ENCODE results near the gene S100A8.
"Not testable (repeated sequence)": the region's sequence is repeated elsewhere in the genome, so short reads cannot be mapped to it uniquely, and the experiment has no call there.

S100A8 gene

DNA sequence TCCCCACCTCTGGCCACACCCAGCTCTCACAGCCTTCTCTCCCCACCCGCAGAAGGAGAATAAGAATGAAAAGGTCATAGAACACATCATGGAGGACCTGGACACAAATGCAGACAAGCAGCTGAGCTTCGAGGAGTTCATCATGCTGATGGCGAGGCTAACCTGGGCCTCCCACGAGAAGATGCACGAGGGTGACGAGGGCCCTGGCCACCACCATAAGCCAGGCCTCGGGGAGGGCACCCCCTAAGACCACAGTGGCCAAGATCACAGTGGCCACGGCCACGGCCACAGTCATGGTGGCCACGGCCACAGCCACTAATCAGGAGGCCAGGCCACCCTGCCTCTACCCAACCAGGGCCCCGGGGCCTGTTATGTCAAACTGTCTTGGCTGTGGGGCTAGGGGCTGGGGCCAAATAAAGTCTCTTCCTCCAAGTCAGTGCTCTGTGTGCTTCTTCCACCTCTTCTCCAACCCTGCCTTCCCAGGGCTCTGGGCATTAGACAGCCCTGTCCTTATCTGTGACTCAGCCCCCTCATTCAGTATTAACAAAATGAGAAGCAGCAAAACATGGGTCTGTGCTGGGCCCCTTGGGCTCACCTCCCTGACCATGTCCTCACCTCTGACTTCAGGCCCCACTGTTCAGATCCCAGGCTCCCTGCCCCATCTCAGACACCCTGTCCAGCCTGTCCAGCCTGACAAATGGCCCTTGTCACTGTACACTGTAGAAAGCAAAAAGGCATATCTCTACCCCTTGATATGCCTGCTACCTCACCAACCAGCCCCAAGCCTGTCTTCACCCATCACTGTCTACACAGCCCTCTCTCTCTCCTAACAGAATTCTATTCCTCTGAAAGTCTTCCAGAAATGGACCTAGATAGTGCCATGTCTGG, 30.0 kb downstream of the S100A8 start:
- DNase-seq (ENCODE audit: low read depth) = no peak

DNA sequence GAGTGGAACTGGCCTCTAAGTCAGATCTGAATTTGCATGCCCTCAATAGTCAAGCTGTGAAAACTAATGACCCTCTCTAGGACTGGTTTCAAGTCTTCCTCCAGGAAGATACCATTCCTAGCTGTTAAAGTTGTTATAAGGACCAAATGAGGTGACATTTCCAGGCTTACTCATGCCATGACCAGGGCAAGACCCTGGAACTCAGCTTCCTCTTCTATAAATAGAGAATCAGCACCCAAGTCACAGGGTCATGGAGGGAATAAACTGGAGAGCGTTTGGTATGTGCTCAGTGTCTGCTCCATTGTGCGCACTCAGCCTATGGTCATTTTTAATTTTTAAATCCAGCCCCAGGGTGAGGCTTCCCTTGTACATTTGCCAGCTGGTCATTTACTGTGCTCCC, 30.7 kb downstream of the S100A8 start:
- DNase-seq (ENCODE audit: low read depth) = no peak

DNA sequence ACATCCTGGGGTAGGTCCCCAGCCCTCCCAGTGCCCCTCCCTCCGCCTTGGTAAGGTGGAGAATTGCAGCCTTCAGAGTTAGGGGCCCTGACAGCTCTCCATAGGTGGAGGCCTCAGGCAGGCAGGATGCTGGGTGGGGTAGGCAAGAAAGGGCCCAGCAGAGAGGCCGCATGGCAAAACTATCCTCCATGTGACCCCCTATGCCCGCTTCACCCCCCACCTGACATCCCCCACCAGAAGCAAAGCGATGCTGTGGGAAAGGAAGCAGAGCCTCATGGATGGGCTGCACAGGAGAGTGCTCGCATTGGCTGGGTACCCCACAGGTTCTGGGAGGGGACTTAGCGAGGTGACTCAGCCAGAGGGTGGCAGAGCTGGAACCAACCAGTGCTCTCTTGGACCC, 31.6 kb downstream of the S100A8 start:
- DNase-seq (ENCODE audit: low read depth) = no peak

DNA sequence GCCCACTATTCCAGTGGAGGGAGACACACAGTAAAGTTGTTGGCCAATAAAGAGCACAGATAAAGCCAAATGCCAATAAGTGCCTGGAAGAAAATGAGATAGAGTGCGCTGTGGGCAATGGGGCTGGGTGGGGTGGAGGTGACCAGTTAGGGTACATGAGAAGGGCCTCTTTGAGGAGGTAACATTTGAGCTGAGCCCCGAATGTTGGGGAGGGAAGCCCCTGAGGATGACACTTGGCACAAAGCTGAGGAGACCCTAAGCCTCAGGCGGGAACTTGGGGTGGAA, 32.2 kb downstream of the S100A8 start:
- DNase-seq (ENCODE audit: low read depth) = no peak

DNA sequence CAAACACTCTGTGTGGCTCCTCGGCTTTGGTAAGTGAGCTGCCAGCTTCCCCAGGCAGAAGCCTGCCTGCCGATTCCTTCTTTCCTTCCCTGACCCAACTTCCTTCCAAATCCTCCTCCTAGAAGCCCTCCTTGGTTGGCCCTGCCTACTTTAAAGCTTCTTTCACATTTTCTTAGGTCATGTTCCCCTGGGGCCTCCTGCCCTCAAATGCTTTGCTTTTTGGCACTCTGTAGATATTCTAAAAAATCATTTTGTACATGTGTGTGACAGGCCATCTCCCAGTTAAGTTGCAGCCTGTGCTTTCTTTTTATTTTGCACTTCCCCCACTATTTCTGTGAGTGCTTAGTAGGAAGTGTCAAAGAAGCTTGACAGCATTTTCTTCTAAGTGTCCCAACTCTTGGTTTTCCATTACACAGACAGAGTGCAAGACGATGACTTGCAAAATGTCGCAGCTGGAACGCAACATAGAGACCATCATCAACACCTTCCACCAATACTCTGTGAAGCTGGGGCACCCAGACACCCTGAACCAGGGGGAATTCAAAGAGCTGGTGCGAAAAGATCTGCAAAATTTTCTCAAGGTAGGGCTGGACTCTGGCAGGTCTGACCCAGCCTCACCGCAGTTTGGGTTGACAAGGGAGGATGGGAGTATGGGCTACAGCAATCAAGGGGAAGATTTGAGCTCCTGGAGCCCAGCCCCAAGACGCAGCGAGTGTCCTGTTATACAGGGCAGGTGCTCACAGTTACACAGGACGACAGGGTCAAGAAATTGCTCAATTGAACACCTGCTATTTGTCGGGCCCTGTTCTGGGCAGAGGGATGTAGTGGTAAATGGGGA, 32.8 kb downstream of the S100A8 start, which contains the start of gene S100A9:
TSS of gene S100A9 (plus strand) at position 2 of the 838 bp plus-strand sequence. CDS start at position 432, 430 bp downstream.
- DNase-seq (ENCODE audit: low read depth) = no peak

DNA sequence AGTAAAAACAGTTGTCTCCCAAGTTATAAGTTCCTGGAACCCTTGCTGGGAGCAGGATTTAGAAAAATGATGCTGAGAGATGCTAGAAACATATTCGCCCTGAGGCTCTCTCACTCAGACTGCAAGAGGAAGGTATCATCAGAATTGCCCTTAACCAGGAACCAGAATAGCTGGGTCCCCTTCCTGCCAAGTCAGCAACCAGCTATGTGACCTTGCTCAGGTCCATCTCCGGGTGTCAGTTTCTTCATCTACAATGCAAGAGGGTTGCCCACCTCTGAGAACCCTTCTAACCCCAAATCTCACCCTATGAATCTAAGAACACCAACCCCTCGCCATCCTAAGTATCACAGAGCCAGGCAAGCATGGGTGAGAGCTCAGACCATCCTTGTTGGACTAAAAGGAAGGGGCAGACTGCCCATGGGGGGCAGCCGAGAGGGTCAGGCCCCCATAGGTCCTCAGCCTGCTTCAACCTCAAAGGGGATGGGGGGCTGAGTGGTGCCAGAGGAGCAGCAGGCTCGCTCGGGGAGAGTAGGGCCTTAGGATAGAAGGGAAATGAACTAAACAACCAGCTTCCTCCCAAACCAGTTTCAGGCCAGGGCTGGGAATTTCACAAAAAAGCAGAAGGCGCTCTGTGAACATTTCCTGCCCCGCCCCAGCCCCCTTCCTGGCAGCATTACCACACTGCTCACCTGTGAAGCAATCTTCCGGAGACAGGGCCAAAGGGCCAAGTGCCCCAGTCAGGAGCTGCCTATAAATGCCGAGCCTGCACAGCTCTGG, 33.6 kb downstream of the S100A8 start:
- DNase-seq (ENCODE audit: low read depth) = no peak

DNA sequence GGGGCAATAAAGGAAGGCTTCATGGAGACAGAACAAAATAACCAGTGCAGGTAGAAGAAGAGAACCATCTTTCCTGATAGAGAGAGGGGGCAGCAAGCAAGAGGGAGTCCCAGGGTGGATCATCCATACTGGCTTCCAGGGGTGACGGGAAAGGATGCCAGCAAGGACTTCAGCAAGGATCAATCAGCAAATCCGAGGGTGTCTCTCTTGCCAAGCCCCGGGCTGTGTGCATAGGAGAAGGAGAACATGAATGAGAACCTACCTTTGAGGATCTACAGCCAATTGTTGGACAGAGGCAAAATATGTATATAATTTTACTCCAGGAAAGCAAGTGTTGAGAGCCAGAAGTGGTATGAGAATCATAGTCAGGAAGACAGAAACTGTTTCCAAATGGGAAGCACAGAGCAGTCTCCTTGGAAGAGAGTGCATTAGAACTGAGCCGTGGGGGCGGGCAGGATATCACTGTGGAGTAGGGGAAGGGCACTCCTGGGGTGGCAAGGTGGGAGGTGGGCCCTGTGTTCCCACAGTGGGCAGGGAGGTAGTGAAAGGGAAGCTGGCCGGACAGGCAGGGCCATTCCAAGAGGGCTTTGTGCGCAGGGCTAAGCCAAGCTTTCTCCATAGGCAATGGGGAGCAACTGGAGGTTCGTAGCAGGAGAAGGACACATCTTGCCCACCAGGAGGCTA, 34.3 kb downstream of the S100A8 start:
- no peak for DNase-seq (ENCODE audit: low read depth)

DNA sequence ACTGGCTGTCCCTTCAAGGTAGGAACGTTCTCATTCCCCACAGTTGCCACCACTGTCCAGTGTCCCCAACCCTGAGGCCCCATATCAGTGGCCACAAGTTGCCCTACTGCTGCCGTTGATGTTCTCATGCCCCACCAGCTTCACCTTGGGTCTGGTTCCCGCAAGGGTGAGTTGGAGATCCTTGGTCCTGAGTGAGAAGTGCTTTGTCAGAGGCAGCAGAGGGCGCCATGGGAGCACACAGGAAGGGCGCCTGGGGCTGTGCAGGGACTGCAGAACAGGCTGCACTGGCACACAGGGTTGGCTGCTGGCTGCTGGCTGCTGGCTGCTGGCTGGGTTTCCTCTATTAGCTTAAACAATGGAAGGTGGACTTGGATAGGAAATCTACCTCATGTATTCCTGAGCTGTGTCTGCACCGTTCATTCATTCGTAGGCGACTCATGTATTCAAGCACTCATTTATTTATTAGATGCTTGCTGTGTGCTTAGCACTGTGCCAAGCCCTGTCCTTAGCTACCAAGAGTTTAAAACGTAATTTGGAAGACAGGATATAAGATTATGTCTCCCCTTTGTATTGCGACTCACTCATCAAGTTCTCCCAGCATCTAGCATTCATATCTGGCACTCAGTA, 35.3 kb downstream of the S100A8 start:
- DNase-seq (ENCODE audit: low read depth) = peak; percentile 10

DNA sequence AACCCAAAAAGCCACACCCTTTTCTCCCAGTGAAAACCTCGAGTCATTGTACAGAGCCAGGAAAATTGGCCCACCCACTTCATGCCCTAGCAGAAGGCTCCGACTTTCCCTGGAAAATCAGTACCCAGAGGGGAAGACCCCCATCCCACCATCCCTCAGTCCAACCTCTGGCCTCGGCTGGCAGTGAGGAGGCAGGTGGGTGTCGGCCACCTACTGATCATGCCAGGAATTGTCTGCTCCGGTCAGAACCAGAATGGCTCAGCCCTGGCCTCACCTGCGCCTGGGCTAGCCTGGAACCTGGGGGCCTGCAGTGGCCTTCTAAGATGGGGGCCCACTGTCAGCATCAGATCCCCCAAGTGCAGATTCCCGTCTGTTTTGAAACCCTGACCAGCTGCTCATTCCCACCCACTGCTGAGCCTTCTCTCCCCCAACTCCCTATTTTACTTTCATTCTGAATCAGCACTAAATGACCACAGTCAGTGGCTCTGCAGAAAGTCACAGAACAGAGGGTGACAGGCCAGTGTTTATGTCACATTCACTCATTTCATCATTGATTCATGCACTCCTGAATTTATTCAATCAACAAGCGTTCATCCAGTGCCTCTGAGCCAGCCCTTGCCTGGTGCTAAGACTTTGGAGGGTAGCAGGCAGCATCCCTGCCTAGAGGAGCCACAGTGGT, 36.2 kb downstream of the S100A8 start:
- no peak for DNase-seq (ENCODE audit: low read depth)

DNA sequence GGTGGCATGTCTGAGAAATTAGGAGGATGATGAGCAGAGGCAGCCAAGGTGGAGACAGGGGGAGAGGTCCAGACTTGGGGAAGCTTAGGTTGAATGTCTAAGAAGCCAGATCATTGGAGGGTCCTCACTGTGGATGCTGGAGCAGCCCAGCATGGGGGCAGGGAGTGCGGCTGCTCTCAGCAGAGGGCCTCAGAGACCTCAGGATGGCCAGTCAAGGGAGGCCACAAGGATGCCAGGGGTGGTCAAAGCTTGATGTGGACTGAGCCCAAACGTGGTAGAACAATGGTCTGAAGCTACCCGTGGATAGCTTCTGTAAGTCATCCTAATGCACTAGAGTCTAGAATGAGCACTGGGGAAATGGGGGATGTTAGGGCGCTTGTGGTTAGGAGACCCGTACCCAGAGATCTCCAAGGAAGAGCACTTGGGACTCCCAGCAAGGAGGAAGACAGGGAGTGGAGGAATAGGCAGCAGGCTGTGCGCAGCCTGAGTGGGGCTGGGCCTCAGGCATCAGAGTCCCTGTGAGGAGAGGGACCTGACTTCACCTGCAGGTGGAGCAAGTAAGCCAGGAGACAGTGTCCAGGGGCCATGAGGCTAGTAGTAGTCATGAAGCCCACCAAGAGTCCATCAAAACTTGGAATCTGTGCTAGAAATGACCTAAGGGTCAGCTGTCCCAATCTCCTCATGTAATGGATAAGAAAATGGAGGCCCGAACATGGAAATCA, 37.5 kb downstream of the S100A8 start:
- no peak for DNase-seq (ENCODE audit: low read depth)

DNA sequence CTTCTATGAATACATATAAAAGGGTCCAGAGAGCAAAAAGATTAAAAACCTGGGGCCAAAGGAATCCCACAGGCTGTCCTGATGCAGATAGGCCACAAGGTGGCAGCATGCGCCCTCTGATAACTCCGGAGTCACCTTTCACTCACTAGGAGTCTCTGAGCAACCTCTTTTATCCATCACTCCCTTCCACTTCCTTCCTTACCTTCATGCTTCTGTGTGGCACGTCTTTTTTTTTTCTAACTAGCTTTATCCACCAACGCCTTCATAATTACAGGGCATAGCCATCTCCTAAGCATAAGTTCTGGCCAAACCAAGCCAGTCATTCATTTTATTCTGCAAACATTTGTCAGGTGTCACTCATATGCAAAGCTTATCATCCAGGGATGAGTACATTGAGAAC, 38.4 kb downstream of the S100A8 start:
- DNase-seq (ENCODE audit: low read depth) = peak; percentile 53

DNA sequence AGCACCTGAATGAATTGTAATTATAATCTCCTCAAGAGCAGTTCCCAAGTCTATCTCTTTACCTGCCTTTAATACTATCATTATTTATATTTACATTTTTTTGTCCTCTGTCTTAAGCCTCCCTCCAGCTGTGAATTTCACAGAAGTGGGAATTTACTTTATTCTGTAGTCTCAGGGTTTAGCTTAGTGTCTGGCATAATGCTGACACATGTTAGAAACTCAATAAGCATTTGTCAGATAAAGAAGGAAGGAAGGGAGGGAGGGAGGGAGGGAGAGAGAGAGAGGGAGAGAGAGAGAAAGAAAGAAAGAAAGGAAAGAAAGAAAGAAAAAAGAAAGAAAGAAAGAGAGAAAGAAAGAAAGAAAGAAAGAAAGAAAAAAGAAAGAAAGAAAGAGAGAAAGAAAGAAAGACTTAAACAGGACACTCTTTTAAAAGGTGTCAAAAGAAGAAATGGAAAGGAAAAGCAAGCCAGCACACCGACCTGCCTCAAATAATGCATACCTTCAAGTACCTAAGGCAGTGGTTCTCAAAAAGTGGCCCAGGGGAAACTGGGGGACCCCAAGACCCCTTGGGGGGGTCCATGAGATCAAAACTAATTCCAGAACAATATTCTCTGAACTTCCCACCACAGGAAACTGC, 40.4 kb downstream of the S100A8 start:
- DNase-seq (ENCODE audit: low read depth) = no peak

DNA sequence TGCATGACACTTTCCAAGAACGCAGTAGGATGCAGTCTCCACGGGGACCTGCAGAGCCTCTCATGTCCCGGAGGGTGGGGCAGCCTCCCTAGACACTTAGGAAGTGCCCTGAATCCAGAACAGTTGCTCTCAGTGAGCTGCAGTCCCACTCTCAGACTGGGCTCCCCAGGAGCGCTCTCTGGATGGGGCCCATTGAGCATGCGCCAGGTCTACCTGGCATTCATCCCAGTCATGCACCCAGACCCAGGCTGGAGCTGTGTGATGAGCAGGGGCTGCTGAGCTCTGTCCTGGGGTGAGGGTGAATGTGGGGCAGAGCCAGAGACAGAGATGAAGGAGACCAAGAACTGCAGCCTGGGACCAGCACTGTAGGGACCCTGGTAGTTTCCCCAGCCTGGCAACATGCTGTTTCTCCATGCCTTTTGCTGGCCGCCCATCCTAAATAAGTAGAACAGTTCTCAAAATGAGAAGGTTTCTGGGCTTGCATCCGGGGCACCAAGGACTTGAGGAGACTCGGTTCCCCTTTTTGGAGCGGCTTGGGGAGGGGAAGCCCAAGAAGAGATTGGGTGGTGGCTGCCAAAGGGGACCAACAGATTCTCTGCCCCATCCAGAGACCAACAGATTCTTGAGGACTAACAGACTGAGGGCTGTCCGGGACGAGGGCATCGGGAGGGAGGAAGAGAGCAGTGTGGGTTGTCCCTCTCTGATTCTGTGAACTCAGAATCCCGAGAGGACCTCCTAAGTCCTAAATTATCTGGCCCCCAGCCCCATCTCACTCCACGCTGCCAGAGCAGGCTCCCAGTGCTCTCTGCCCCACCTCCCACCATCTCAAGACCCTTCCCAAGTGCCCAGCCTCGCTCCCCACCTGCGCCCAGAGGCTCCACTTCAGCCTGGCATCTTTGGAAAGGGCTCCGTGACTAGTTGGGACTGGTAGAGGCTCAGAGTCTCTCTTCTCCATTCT, 41.2 kb downstream of the S100A8 start:
- DNase-seq (ENCODE audit: low read depth) = no peak

DNA sequence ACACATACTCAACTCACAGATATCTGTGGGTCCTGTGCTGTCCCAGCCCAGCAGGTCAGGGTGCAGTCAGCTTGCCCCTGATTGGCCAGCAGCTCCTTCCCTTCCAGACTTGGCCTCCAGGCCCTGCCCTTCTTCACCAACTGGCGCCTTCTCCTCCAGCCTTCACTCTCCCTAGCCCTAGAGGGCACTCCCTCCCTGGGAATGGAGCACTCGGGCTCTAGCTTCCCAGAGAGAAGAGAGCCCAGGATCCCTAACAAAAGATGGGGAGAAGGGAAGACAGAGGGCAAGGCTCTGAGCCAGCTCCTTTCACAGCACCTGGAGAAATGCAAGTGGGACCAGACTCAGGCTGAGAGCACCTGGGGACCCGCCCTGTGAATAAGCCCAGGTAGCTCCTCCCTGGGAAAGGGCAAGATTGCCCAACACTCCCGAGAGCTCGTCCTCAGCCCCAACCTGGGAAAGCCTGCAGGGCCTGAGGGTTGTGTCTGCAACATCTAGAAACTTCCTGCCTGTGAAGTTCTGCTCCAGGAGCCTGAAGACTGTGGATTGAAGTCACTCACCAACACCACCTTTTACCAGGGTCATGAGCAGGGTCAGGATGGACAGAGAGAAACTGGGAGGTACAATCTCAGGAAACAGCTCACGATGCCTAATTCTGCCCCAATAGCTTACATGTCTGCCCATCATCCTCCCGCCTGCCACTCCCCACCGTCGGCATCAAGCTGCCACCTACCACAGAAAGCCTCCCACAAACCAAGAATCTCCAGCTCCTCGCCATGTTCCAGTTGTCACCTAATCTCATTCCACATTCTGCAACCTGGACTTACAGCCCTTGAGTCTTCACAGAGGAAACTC, 42.1 kb downstream of the S100A8 start, which contains the start of gene PGLYRP4:
TSS of gene PGLYRP4 (minus strand) at position 331 of the 852 bp plus-strand sequence. CDS start 909 bp downstream, outside the sequence.
- DNase-seq (ENCODE audit: low read depth) = no peak

DNA sequence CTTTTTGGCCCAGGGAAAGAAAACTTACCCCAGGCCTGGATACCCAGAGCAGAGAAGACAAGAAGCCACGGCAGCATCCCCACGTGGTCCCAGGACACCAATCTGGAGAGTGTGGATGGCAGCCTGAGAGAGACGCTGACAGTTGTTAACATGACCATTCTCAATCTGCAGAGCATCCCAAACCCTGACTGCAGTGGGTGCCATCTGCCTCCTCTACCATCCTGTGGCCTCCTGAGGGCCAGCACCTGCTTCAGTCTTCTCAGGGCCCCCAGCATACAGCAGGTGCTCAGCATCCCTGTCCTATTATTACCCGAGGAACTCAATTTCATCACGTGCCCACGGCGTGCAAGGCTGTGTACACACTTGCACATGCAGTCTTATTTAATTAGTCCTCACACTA, 43.0 kb downstream of the S100A8 start:
- DNase-seq (ENCODE audit: low read depth) = no peak

DNA sequence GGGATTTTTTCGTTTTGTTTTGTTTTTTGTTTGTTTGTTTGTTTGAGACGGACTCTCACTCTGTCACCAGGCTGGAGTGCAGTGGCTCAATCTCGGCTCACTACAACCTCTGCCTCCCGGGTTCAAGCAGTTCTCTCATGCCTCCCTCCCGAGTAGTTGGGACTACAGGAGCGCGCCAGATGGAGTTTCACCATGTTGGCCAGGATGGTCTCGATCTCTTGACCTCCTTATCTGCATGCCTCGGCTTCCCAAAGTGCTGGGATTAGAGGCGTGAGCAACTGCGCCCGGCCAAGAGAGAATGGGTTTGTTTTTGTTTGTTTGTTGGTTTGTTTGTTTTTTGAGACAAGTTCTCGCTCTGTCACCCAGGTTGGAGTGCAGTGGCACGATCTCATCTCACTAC, 43.8 kb downstream of the S100A8 start:
- DNase-seq (ENCODE audit: low read depth) = not testable (repeated sequence)

DNA sequence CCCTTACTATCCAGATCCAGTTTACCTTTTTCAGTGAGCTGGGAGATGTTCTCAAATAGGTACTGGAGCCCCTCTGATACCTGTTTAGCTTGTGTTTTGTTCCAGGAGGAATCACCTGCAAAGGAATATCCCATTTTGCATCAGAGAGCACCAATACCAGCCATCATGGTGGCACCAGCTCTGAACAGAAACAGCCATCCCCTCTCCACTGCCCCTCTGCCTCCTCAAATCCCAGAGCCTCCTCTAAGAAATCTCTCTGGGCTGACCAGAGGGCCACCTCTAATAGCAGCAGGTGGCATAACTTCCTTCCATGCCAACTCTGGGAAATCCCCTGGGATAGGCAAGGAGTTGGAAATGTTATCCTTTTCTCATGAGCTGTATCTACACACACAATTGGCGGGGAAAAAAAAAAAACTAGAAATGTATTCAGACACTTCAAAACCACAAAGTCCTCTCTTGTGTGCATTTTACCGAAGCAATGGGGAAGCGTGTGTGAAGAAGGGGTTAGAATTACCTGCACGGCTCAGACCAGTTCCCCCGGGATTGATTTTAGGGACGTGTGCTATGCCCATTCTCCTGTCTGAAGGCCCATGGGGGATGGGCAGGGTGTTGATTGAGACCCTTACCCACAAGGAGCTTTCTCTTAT, 44.7 kb downstream of the S100A8 start:
- DNase-seq (ENCODE audit: low read depth) = no peak

Data from fibroblast of gingiva (primary cell).